CD4-positive, alpha-beta T cell treated with Interleukin-17A for 4 hours (primary cell): ENCODE data around the gene CAV2.

ENCODE experiments used
- DNase-seq: peaks from one replicate; pipeline ENCODE4 v3.0.0-alpha.2; 2020; ENCODE audit warnings: mixed read lengths

Gene CAV2

DNA sequence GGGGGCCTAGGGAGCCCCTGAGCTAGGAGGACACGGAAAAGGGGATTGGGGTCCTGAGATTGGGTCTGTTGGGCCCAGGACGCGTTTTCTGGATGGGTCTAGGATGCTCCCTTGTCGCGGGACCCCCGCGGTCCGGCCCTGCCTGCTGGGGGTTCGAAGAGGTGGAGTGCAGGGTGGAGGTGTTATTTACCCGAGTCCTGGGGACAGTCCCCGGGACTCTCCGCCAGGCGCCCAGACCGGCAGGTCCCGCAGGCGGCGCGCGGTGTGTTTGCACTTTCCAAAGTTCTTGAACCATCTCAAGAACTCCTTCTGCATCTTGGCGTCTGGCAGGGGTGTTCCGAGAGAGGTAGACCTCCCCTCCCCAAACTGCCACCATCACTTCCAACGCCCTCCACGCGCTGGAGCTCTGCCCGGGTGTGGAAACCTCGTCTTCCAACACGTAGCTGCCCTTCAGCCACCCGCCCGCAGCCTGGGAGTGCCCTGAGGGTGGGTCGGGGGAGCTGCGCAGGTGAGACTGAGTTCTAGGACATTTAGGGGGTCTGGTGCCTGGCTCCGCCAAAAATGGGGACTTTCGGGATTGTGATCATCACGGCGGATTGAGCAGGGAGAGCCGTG, 25.9 kb downstream of the CAV2 start:
- DNase-seq, result peak; percentile 32

DNA sequence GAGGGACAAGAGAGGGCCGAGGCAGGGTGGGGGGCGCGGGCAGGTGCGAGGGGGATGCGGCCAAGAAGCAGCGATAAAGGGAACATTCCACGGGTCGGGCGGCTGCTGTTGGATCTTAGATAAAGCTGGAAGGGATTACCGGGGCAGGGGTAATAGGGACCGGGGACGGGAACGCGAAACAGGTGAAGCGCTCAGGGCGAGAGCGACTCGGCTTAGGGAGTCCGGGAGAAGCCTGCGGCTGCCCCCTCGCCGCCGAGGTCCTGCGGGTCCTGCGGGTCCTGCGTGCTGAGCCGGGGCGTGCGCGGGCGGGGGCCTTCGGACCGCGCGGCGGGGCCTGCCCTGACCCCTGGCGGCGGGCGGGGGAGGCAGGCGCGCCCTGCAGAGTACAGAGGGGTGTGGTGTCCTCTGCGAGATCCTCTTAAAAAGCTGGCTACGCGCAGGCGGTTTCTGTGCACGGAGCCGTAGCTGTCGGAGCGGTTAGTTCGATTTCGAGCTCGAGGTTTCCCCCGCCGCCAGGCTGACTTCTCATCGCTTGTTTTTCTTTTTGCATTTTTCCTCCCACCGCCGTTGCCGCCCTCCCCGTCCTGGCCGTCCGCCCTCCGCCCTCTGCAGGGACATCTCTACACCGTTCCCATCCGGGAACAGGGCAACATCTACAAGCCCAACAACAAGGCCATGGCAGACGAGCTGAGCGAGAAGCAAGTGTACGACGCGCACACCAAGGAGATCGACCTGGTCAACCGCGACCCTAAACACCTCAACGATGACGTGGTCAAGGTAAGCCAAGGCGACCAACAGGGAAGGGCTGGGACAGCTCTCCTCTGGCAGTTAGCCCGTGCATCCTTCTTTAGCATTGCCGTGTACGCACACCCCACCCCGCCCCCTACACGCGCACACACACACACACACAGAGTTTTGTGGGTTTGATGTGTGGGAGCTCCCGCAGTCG, 26.6 kb downstream of the CAV2 start:
- peak; percentile 63 for DNase-seq

DNA sequence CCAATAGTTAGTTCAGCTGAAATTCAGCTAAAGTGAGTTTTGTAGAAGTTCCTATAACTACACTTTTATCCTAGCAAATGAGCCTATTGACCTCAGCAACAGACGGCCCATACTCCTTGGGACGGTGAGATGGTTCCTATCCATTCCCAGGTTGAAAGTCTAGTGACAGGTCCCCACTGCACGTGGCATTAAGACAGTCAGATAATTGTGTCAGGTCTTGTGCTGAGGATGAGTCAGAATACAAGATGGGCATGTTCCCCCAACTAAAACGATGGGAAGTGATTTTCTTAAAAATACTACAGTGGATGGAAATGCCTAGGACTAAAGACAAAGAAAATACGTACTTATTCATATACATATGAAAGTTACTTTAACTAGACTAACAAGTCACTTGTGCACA, 27.4 kb downstream of the CAV2 start:
- DNase-seq, result no peak

GRCh38 chr7:116527521-116527920, 28.0 kb downstream of the CAV2 start:
- DNase-seq, result no peak

- no peak for DNase-seq
Measured at GRCh38 chr7:116528008-116528789, 28.7 kb downstream of the CAV2 start.

GRCh38 chr7:116529250-116529649, 29.7 kb downstream of the CAV2 start:
- DNase-seq, result no peak

- DNase-seq, result no peak
Measured at GRCh38 chr7:116530107-116530820, 30.7 kb downstream of the CAV2 start.

DNA sequence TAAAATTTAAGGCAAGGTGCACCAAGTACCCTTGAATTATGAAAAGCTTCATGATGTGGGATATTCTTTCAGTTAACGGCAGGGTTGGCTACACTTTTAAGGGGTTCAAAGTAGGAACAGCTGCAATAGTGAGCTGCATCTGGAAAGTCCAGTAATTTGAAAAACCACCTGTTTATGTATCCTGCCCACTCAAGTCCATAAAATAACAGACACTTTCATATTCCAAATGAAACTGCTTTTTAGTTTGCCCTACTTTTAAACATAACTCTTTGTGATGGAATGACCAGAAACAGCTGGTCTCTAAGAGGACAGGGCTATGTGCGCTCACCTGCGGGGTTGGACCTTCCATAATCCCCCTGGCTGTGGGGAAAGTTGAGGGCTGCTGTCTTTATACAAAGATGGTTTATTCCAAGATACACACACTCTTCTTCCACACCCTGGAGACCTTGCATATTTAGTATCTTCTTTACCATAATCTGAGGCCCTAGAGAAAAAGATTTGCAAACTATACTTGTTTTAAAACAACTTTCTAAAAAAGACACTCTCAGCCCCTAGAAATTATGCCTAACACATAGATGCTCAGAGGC, 32.7 kb downstream of the CAV2 start:
- no peak for DNase-seq

DNA sequence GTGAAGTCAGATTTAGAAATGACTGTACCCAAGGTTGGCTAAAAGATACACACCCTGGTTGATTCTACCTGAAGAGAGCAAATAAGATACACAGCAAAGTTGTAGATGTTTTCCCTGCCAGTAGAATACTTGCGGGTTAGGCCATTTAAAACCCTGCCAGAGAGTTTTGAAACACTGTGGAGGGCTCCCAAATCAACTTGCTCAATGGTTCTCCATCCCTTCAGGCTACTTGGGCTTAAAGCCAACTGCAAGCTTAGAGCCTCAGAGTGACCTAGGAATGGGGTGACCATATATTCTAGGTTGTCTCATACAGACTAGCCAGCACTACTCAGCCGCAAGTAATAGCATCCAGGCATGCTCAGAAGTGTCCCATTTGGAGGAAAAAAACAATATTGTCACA, 35.3 kb downstream of the CAV2 start:
- DNase-seq, result no peak

- DNase-seq, result no peak
Measured at GRCh38 chr7:116535416-116535815, 35.9 kb downstream of the CAV2 start.

- no peak for DNase-seq
Measured at GRCh38 chr7:116538138-116538537, 38.6 kb downstream of the CAV2 start.

- DNase-seq, result no peak
Measured at GRCh38 chr7:116539879-116540278, 40.3 kb downstream of the CAV2 start.

GRCh38 chr7:116540743-116541142, 41.2 kb downstream of the CAV2 start:
- no peak for DNase-seq

DNA sequence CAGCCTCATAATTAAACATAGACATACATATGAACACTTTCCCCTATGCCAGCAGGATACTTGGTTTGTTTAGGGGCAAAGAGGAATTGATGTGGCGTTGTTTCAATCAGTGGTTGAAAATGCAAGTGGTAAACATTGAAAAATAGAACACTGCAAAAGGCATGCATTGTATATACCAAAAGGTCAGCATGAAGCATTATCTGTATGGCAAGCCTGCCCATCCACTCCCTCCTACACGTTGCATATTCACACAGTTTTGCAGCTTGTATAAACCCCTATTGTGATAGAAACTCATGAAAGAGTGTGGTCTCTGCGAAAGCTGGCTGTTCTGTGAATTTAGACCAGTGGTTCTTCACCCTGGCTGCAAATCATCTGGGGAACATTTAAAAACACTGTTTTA, 42.4 kb downstream of the CAV2 start:
- no peak for DNase-seq

DNA sequence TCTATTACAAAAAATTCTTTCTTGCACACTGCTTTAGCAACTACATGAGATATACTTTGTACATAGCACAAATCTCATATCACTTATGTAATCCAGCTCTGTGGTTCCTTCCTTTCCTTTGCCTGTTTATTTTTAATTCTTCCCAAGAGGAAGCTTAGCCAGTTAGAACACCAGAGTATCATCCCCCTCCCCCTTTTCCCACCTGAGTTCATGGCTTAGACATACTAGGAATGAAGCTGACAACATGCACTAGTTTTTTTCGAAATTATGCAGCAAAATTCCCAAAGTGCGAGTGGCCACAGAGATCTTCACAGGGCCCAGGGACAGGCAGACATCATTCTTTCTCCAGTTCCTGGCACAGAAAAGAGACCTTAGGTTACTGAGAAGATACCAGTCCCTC, 43.1 kb downstream of the CAV2 start:
- no peak for DNase-seq

DNA sequence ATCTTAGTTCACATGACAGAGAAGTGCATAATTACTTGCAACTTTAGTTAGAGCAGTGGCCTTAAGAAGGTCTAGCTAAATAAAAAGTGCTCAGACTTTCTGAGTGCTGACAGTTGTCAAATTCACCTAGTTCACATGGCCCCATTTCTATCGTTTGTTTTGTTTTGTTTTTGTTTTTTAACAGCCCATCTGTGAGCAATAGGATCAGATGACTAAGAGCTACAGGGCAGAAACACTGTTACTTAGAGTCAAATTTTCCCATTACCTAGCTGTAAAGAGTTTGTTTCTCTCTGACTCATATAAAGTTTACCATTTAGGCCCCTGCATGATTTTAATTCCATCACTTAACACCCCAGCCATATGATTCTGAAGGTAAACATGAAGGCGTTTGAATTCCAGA, 44.1 kb downstream of the CAV2 start:
- DNase-seq, result no peak

- DNase-seq, result no peak
Measured at GRCh38 chr7:116544487-116544886, 44.9 kb downstream of the CAV2 start.

DNA sequence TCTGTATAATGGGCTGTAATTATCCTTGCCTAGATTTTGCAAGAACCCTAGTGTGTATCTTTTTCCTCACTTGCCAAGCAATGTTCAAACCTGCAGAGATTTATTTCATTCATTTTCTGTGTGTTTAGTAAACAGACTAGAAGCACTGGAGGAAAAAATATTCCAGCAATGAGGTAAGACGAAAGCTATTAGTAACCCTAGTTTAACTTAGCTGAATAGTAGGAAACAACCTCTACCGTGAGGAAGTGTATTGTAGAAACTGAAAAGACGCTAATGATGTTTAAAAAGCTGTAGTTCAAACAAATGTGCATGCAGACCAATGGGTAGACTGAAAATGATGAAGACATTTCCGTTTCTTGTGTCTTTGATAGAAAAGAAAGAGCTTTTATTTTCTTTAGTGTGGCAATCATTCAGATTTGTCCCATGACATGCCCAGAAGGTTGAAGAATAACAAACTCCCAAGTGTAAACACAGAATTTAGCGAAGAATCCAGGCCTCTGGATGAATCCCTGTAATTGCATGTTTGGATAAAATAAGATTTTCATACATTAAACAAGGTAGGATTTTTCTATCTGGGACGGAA, 46.0 kb downstream of the CAV2 start:
- DNase-seq, result no peak

DNA sequence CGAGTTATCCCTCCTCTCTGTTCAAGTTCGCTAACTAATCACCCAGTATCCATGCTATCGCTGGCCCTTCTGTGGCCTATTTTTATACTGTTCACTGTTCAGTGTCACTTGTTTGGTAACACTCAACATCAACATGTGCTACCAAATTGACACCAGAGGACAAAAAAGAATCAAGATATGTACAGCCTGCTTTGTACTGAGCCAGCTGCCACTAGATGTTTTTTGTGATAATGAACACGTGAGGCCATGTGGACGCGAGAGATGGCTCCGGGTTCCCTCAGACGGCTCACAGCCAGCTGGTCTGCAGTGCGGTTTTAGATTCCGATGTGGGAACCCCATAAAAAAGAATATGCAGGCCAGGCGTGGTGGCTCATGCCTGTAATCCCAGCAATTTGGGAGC, 46.5 kb downstream of the CAV2 start:
- DNase-seq, result no peak

DNA sequence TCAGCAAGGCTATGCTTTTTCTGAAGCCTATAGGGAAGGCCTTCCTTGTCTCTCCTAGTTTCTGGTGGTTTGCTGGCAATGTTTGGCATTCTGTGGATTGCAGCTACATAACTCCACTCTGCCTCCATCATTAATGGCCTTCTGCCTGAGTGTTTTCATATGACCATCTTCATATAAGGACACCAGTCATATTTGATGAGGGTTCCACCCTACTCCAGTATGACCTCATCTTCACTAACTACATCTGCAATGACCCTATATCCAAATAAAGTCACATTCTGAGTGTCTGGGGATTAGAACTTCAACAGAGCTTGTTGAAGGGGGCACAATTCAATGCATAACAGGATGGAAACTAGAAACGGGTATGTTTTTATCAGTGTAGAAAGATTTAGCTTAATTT, 47.4 kb downstream of the CAV2 start:
- no peak for DNase-seq

- no peak for DNase-seq
Measured at GRCh38 chr7:116547347-116547746, 47.8 kb downstream of the CAV2 start.

DNA sequence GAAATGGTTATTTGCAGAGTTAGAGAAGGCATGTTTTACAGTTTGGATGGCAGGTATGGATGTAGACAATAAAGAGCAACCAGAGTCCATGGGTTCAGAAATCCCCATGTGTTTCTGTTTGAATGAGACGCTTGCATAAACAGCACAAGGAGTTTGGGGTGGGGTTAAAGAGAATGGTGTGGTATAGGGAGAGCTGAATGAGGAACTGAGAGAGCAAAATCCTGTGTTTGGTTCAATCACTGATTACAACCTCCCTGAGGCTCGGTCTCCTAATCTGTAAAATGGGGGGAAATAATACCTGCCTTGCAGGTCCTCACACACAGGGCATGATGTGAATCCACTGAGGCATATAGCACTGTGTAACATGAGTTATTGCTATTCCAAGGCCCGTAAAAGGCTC, 49.0 kb downstream of the CAV2 start:
- DNase-seq, result no peak
